Immature natural killer cell (primary cell): Measurements from ENCODE around the gene SBNO2. TPM values are rescaled to one million over a fixed set of nuclear protein-coding genes. Genes with fewer than 3 reads are reported as not detected.

Experiments
- DNase-seq, 3 donors: peaks; one replicate each; pipeline ENCODE4 v3.0.0; 2022; ENCODE audit warnings: mixed read lengths in 1 of 3
- H3K27ac Mint-ChIP-seq, 6 donors: one replicate each; pipeline ENCODE4 v1.8.0; 2020; ENCODE audit warnings: mixed read lengths in 6 of 6, mild to moderate bottlenecking in 5 of 6, inconsistent platforms in 4 of 6, moderate library complexity in 3 of 6
- H3K27me3 Mint-ChIP-seq, 3 donors: one replicate each; pipeline ENCODE4 v1.8.0; 2020 to 2021; ENCODE audit warnings: low read depth in 3 of 3, mild to moderate bottlenecking in 3 of 3, mixed read lengths in 3 of 3, moderate library complexity in 3 of 3, inconsistent platforms in 1 of 3
- H3K36me3 Mint-ChIP-seq, 3 donors: one replicate each; pipeline ENCODE4 v1.8.0; 2020; ENCODE audit warnings: mixed read lengths in 3 of 3, inconsistent platforms in 2 of 3, mild to moderate bottlenecking in 2 of 3
- H3K4me1 Mint-ChIP-seq, 2 donors: one replicate each; pipeline ENCODE4 v1.8.0; 2020; ENCODE audit warnings: inconsistent platforms in 2 of 2, mild to moderate bottlenecking in 2 of 2, mixed read lengths in 2 of 2, moderate library complexity in 1 of 2
- H3K4me3 Mint-ChIP-seq, 5 donors: one replicate each; pipeline ENCODE4 v1.8.0; 2020; ENCODE audit warnings: mild to moderate bottlenecking in 5 of 5, mixed read lengths in 5 of 5, inconsistent platforms in 3 of 5, moderate library complexity in 3 of 5
- H3K9me3 Mint-ChIP-seq, 6 donors: one replicate each; pipeline ENCODE4 v1.8.0; 2020; ENCODE audit warnings: mild to moderate bottlenecking in 6 of 6, mixed read lengths in 6 of 6, inconsistent platforms in 4 of 6, moderate library complexity in 3 of 6
- polyA plus RNA-seq, 3 donors: library from polyadenylated mRNA; unstranded; fragments of 300-500 nt; fragmentation: Illumina TruSeq; gene quantifications; one replicate each; pipeline ENCODE4 v1.2.3, GENCODE V29; 2021

Gene SBNO2
- polyA plus RNA-seq, 3 donors from 2014 or later: 0.27 to 3.4 (median 0.89) TPM

GRCh38 chr19:1097810-1098176 lies 76.3 kb downstream of the SBNO2 start:
- no peak overlapping the region for H3K4me3 Mint-ChIP-seq
- H3K4me1 Mint-ChIP-seq: peaks cover 46 to 54% of the 10 kb centered on the region in 2 donors

GRCh38 chr19:1094978-1095701 lies 78.9 kb downstream of the SBNO2 start, which contains the start of gene POLR2E:
Gene POLR2E (minus strand): TSS chr19:1095375. CDS start chr19:1095315, 60 bp downstream.
- peak; percentile 98 to 99 (median 98) for DNase-seq
- peak within 1 kb of the TSS; percentile 81 to 93 (median 88) for H3K27ac Mint-ChIP-seq
- peaks cover 32 to 40% of the 10 kb centered on the region in 2 donors for H3K4me1 Mint-ChIP-seq
- H3K27me3 Mint-ChIP-seq: peaks cover 0 to 8% (median 2%) of the 10 kb centered on the region in 3 donors
- H3K9me3 Mint-ChIP-seq: no peaks in the 10 kb centered on the region
- H3K36me3 Mint-ChIP-seq: no peaks in the 10 kb centered on the region
- H3K4me3 Mint-ChIP-seq: peak within 1 kb of the TSS; percentile 85 to 93 (median 89)

More at GRCh38 chr19:1097810-1098176, 76.3 kb downstream of the SBNO2 start:
- Mint-ChIP-seq H3K27me3 (peaks cover 0 to 8% (median 2%) of the 10 kb centered on the region in 3 donors), H3K27ac (no peak overlapping the region), H3K36me3 (no peaks in the 10 kb centered on the region), H3K9me3 (no peaks in the 10 kb centered on the region)
- no peak for DNase-seq

GRCh38 chr19:1094655-1094977 lies 79.5 kb downstream of the SBNO2 start:
- no peak for DNase-seq
- H3K27ac Mint-ChIP-seq: peak overlapping the region; percentile 72 to 91 (median 84)
- no peaks in the 10 kb centered on the region for H3K36me3 Mint-ChIP-seq
- H3K4me3 Mint-ChIP-seq: peak overlapping the region; percentile 85 to 93 (median 89)
- peaks cover 0 to 8% (median 0%) of the 10 kb centered on the region in 3 donors for H3K27me3 Mint-ChIP-seq
- H3K4me1 Mint-ChIP-seq: peaks cover 28 to 38% of the 10 kb centered on the region in 2 donors
- H3K9me3 Mint-ChIP-seq: no peaks in the 10 kb centered on the region

- peak overlapping the region; percentile 85 to 93 (median 89) for H3K4me3 Mint-ChIP-seq
- DNase-seq: no peak
- peak overlapping the region; percentile 72 to 91 (median 84) for H3K27ac Mint-ChIP-seq
- peaks cover 27 to 35% of the 10 kb centered on the region in 2 donors for H3K4me1 Mint-ChIP-seq
- no peaks in the 10 kb centered on the region for H3K36me3 Mint-ChIP-seq
- no peaks in the 10 kb centered on the region for H3K9me3 Mint-ChIP-seq
- H3K27me3 Mint-ChIP-seq: peaks cover 0 to 8% (median 0%) of the 10 kb centered on the region in 3 donors
These were observed 80.1 kb downstream of the SBNO2 start for GRCh38 chr19:1093811-1094553.

- peak overlapping the region; percentile 16 to 81 (median 74) for H3K27ac Mint-ChIP-seq
- H3K36me3 Mint-ChIP-seq: no peaks in the 10 kb centered on the region
- DNase-seq: no peak
- H3K4me3 Mint-ChIP-seq: peak overlapping the region; percentile 85 to 93 (median 89)
- peaks cover 3 to 11% (median 4%) of the 10 kb centered on the region in 3 donors for H3K27me3 Mint-ChIP-seq
- H3K9me3 Mint-ChIP-seq: no peaks in the 10 kb centered on the region
- H3K4me1 Mint-ChIP-seq: peaks cover 28 to 34% of the 10 kb centered on the region in 2 donors
These were observed 80.7 kb downstream of the SBNO2 start for GRCh38 chr19:1093330-1093729.

GRCh38 chr19:1091544-1092175 lies 82.4 kb downstream of the SBNO2 start:
- peaks cover 38 to 46% of the 10 kb centered on the region in 2 donors for H3K4me1 Mint-ChIP-seq
- H3K27me3 Mint-ChIP-seq: peaks cover 10 to 14% (median 13%) of the 10 kb centered on the region in 3 donors
- peaks cover 4 to 5% (median 4%) of the 10 kb centered on the region in 3 donors for H3K36me3 Mint-ChIP-seq
- no peaks in the 10 kb centered on the region for H3K9me3 Mint-ChIP-seq
- no peak overlapping the region for H3K4me3 Mint-ChIP-seq
- DNase-seq: no peak
- no peak overlapping the region for H3K27ac Mint-ChIP-seq

- Mint-ChIP-seq H3K4me3 (no peak overlapping the region), H3K36me3 (peaks cover 4 to 5% (median 4%) of the 10 kb centered on the region in 3 donors), H3K27me3 (peaks cover 10 to 16% (median 13%) of the 10 kb centered on the region in 3 donors), H3K27ac (peak overlapping the region in 1 of 6 donors; percentile 7), H3K9me3 (no peaks in the 10 kb centered on the region), H3K4me1 (peaks cover 36 to 44% of the 10 kb centered on the region in 2 donors)
- DNase-seq: no peak
These were observed 83.1 kb downstream of the SBNO2 start for GRCh38 chr19:1090731-1091543.

GRCh38 chr19:1089891-1090290 lies 84.2 kb downstream of the SBNO2 start:
- H3K4me3 Mint-ChIP-seq: no peak overlapping the region
- H3K36me3 Mint-ChIP-seq: peaks cover 4 to 11% (median 8%) of the 10 kb centered on the region in 3 donors
- peaks cover 32 to 42% of the 10 kb centered on the region in 2 donors for H3K4me1 Mint-ChIP-seq
- DNase-seq: peak in 2 of 3 donors; percentile 37 to 49
- no peaks in the 10 kb centered on the region for H3K9me3 Mint-ChIP-seq
- H3K27me3 Mint-ChIP-seq: peaks cover 11 to 18% (median 13%) of the 10 kb centered on the region in 3 donors
- H3K27ac Mint-ChIP-seq: peak overlapping the region in 2 of 6 donors; percentile 7 to 17

- Mint-ChIP-seq H3K27ac (peak overlapping the region in 2 of 6 donors; percentile 20 to 30), H3K27me3 (peaks cover 11 to 18% (median 13%) of the 10 kb centered on the region in 3 donors), H3K4me3 (no peak overlapping the region), H3K4me1 (peaks cover 30 to 42% of the 10 kb centered on the region in 2 donors), H3K9me3 (no peaks in the 10 kb centered on the region), H3K36me3 (peaks cover 4 to 16% (median 11%) of the 10 kb centered on the region in 3 donors)
- no peak for DNase-seq
These were observed 84.8 kb downstream of the SBNO2 start for GRCh38 chr19:1089126-1089771.

GRCh38 chr19:1088416-1089010 lies 85.6 kb downstream of the SBNO2 start:
- Mint-ChIP-seq H3K27me3 (peaks cover 9 to 18% (median 13%) of the 10 kb centered on the region in 3 donors), H3K4me1 (peaks cover 22 to 35% of the 10 kb centered on the region in 2 donors), H3K4me3 (no peak overlapping the region), H3K27ac (peak overlapping the region; percentile 35 to 93 (median 74)), H3K9me3 (no peaks in the 10 kb centered on the region), H3K36me3 (peaks cover 4 to 16% (median 11%) of the 10 kb centered on the region in 3 donors)
- no peak for DNase-seq

- peak overlapping the region; percentile 24 to 46 (median 45) for H3K4me3 Mint-ChIP-seq
- DNase-seq: peak; percentile 36 to 40 (median 37)
- H3K4me1 Mint-ChIP-seq: peaks cover 18 to 31% of the 10 kb centered on the region in 2 donors
- no peaks in the 10 kb centered on the region for H3K9me3 Mint-ChIP-seq
- H3K36me3 Mint-ChIP-seq: peaks cover 4 to 16% (median 11%) of the 10 kb centered on the region in 3 donors
- H3K27me3 Mint-ChIP-seq: peaks cover 9 to 20% (median 13%) of the 10 kb centered on the region in 3 donors
- H3K27ac Mint-ChIP-seq: peak overlapping the region; percentile 87 to 93 (median 90)
These were observed 86.2 kb downstream of the SBNO2 start for GRCh38 chr19:1087813-1088415.

GRCh38 chr19:1086613-1087012 lies 87.5 kb downstream of the SBNO2 start:
- no peak overlapping the region for H3K4me3 Mint-ChIP-seq
- H3K36me3 Mint-ChIP-seq: peaks cover 4 to 16% (median 11%) of the 10 kb centered on the region in 3 donors
- H3K4me1 Mint-ChIP-seq: peaks cover 18 to 27% of the 10 kb centered on the region in 2 donors
- peak overlapping the region in 2 of 6 donors; percentile 17 to 93 for H3K27ac Mint-ChIP-seq
- no peaks in the 10 kb centered on the region for H3K9me3 Mint-ChIP-seq
- peaks cover 9 to 26% (median 13%) of the 10 kb centered on the region in 3 donors for H3K27me3 Mint-ChIP-seq
- DNase-seq: no peak
